Activated CD4-positive, alpha-beta T cell treated with anti-CD3 and anti-CD28 coated beads, Interleukin-2, amount 10 ng/mL, durations not matched to agents 24 days and 14 days (primary cell): ENCODE measurements around the gene PRKN. TPM values are rescaled to one million over a fixed set of nuclear protein-coding genes. Genes with fewer than 3 reads are reported as not detected.

Experiments used
- DNase-seq: peaks from one replicate; pipeline ENCODE4 v3.0.0; 2022
- H3K27ac Mint-ChIP-seq: one replicate; pipeline ENCODE4 v1.8.0; 2022; ENCODE audit warnings: mild to moderate bottlenecking, mixed read lengths
- H3K27me3 Mint-ChIP-seq: one replicate; pipeline ENCODE4 v1.8.0; 2022; ENCODE audit warnings: mixed read lengths
- H3K36me3 Mint-ChIP-seq: one replicate; pipeline ENCODE4 v1.8.0; 2022; ENCODE audit warnings: low read depth, mild to moderate bottlenecking, mixed read lengths
- H3K4me1 Mint-ChIP-seq: one replicate; pipeline ENCODE4 v1.8.0; 2021; ENCODE audit warnings: mixed read lengths
- H3K4me3 Mint-ChIP-seq: one replicate; pipeline ENCODE4 v1.8.0; 2022; ENCODE audit warnings: mild to moderate bottlenecking, moderate library complexity, mixed read lengths
- H3K9me3 Mint-ChIP-seq: one replicate; pipeline ENCODE4 v1.8.0; 2021; ENCODE audit warnings: mixed read lengths
- intact Hi-C: fragments of 100-400 bp; cut with micrococcal nuclease; formaldehyde crosslinking; loops from one replicate; pipeline ENCODE4 v1.15.1; 2023
- total RNA-seq: library from RNA; stranded (reverse); gene quantifications from 2 replicates; pipeline ENCODE4 v1.2.3, GENCODE V29; 2022

Gene PRKN
- total RNA-seq, 1 donor from 2014 or later: not detected

- intact Hi-C loops: no loop called here
- no peak overlapping the region for H3K27ac Mint-ChIP-seq
Measured at GRCh38 chr6:161792851-161793493, 934.6 kb downstream of the PRKN start.

GRCh38 chr6:161788531-161788930 lies 939.0 kb downstream of the PRKN start:
- H3K4me3 Mint-ChIP-seq: no peak overlapping the region
- H3K27me3 Mint-ChIP-seq: no peaks in the 10 kb centered on the region
- no peaks in the 10 kb centered on the region for H3K9me3 Mint-ChIP-seq
- DNase-seq: no peak
- H3K27ac Mint-ChIP-seq: no peak overlapping the region
- intact Hi-C loops: no loop called here
- no peaks in the 10 kb centered on the region for H3K4me1 Mint-ChIP-seq
- no peaks in the 10 kb centered on the region for H3K36me3 Mint-ChIP-seq

More at GRCh38 chr6:161792851-161793493, 934.6 kb downstream of the PRKN start:
- H3K4me1 Mint-ChIP-seq: no peaks in the 10 kb centered on the region
- no peaks in the 10 kb centered on the region for H3K36me3 Mint-ChIP-seq
- H3K9me3 Mint-ChIP-seq: no peaks in the 10 kb centered on the region
- no peak for DNase-seq
- no peaks in the 10 kb centered on the region for H3K27me3 Mint-ChIP-seq
- no peak overlapping the region for H3K4me3 Mint-ChIP-seq

GRCh38 chr6:161772176-161772575 lies 955.4 kb downstream of the PRKN start:
- Mint-ChIP-seq H3K9me3 (no peaks in the 10 kb centered on the region), H3K36me3 (no peaks in the 10 kb centered on the region), H3K27me3 (no peaks in the 10 kb centered on the region), H3K4me1 (no peaks in the 10 kb centered on the region), H3K27ac (no peak overlapping the region), H3K4me3 (no peak overlapping the region)
- intact Hi-C loops: no loop called here
- DNase-seq: no peak

GRCh38 chr6:161761966-161762365 lies 965.6 kb downstream of the PRKN start:
- Mint-ChIP-seq H3K36me3 (no peaks in the 10 kb centered on the region), H3K4me1 (no peaks in the 10 kb centered on the region), H3K9me3 (no peaks in the 10 kb centered on the region), H3K27me3 (no peaks in the 10 kb centered on the region), H3K27ac (no peak overlapping the region), H3K4me3 (no peak overlapping the region)
- no peak for DNase-seq
- intact Hi-C loops: no loop called here

GRCh38 chr6:161755080-161755479 lies 972.5 kb downstream of the PRKN start:
- intact Hi-C loops: no loop called here
- no peak for DNase-seq
- Mint-ChIP-seq H3K4me1 (no peaks in the 10 kb centered on the region), H3K4me3 (no peak overlapping the region), H3K36me3 (no peaks in the 10 kb centered on the region), H3K27me3 (no peaks in the 10 kb centered on the region), H3K27ac (no peak overlapping the region), H3K9me3 (no peaks in the 10 kb centered on the region)

DNA sequence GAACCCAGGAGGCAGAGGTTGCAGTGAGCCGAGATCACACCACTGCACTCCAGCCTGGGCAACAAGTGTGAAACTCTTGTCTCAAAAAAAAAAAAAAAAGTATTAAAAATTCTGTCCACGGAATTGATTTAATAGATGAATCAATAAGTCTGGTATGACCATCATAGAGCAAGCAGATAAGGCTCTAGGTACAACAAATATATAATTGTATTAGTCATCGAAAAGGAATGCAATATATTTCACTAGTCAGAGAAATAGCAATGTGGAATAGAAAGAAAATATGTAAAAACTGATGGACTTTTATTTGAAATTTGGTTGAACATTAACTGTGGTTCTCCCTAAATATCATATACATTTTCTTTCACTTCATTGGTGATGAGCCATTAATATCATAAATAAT lies 976.9 kb downstream of the PRKN start:
- intact Hi-C loops: no loop called here
- no peaks in the 10 kb centered on the region for H3K4me1 Mint-ChIP-seq
- no peaks in the 10 kb centered on the region for H3K9me3 Mint-ChIP-seq
- no peaks in the 10 kb centered on the region for H3K36me3 Mint-ChIP-seq
- H3K27ac Mint-ChIP-seq: no peak overlapping the region
- DNase-seq: no peak
- H3K27me3 Mint-ChIP-seq: no peaks in the 10 kb centered on the region
- no peak overlapping the region for H3K4me3 Mint-ChIP-seq

GRCh38 chr6:161749576-161749975 lies 978.0 kb downstream of the PRKN start:
- no peaks in the 10 kb centered on the region for H3K9me3 Mint-ChIP-seq
- DNase-seq: no peak
- no peaks in the 10 kb centered on the region for H3K36me3 Mint-ChIP-seq
- intact Hi-C loops: no loop called here
- H3K4me3 Mint-ChIP-seq: no peak overlapping the region
- H3K27me3 Mint-ChIP-seq: no peaks in the 10 kb centered on the region
- H3K4me1 Mint-ChIP-seq: no peaks in the 10 kb centered on the region
- no peak overlapping the region for H3K27ac Mint-ChIP-seq

DNA sequence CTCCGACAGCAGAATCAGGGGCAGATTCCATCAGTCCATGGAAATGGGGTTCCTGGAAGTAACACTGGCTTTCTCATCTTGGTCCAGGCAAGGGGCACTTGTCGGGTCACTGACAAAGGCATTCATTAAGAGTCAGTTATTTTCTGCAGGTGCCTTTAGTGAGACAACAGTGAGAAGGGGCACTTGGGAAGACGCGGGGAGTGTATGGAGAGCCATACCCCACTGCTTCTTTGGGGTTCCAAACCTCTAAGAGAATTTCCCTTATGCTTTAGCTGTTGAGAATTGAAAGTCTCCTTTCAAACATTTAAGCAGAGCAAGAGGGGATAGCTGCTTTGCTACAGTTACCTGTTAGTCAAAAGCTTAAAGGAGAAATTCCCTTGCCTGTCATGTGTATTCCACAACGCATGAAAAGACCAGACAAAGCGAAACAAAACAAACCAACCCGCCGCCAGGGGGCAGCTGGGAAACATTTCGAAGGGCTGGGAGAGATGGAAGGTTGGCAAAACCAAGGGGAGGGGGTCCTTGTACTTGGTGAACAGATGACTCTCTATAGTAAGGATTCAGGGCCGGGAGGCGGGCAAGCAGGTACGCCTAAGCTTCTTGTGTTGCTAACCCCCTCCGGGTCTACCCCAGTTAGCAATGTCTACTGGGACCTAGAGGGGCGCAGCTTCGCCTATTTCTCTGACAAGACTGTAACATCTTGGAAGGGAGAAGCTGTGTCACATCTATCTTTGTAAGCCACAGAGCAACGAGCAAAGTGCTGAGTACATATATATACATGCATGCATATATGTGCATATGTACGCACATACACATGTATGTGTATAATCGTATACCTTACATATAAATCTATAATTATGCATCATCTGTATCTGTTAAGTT lies 978.8 kb downstream of the PRKN start:
- Mint-ChIP-seq H3K4me1 (no peaks in the 10 kb centered on the region), H3K9me3 (no peaks in the 10 kb centered on the region), H3K27me3 (no peaks in the 10 kb centered on the region), H3K27ac (no peak overlapping the region), H3K36me3 (no peaks in the 10 kb centered on the region), H3K4me3 (no peak overlapping the region)
- intact Hi-C loops: no loop called here
- DNase-seq: peak; percentile 74

DNA sequence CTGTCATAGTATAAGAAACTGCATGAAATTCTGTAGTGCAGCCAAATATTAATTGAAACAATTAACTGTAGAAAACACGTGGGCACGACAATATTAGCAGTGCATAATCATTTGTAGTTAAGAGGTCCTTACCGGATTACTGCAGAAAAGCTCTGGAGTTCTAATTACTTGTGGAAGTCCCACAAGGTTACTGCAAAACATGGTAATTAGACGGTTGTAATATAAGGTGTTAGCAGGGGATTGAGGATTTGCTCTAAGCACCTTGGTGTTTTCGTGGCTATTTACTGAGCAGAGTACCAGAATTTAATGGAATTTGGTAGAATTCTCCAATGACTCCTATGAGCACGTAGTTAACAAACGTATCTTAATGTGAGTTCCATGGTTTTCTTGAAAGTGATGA lies 980.1 kb downstream of the PRKN start:
- no peaks in the 10 kb centered on the region for H3K9me3 Mint-ChIP-seq
- no peaks in the 10 kb centered on the region for H3K27me3 Mint-ChIP-seq
- no peak for DNase-seq
- no peaks in the 10 kb centered on the region for H3K4me1 Mint-ChIP-seq
- H3K36me3 Mint-ChIP-seq: no peaks in the 10 kb centered on the region
- intact Hi-C loops: no loop called here
- H3K4me3 Mint-ChIP-seq: no peak overlapping the region
- no peak overlapping the region for H3K27ac Mint-ChIP-seq

DNA sequence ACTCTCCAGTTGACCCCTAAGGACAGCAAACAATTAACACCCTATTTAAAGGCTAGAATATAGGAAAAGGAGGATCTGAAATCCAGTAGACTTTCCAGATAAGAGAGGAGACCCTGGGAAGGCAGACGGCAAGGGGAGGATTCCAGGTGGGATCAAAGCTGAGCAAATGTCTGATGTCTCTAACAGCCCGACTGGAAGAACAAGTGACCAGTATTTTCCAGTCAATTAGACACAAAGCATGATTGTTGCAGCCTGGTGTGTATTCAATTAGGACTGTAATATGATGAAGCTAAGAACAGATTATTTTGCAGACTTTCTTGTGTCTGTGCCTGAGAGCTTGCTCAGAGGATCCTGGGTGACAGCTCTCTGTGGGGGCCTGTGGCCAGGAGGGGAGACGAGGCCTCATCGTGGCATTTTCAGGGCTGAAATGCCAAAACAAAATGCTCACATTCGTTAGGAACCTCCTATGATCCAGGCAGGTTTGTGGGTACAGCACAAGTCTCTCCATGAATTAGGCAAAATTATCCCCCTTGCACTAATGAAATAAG lies 981.9 kb downstream of the PRKN start:
- no peak overlapping the region for H3K4me3 Mint-ChIP-seq
- intact Hi-C loops: no loop called here
- H3K36me3 Mint-ChIP-seq: no peaks in the 10 kb centered on the region
- no peaks in the 10 kb centered on the region for H3K4me1 Mint-ChIP-seq
- no peak for DNase-seq
- no peak overlapping the region for H3K27ac Mint-ChIP-seq
- H3K27me3 Mint-ChIP-seq: no peaks in the 10 kb centered on the region
- no peaks in the 10 kb centered on the region for H3K9me3 Mint-ChIP-seq

- Mint-ChIP-seq H3K4me1 (no peaks in the 10 kb centered on the region), H3K27ac (no peak overlapping the region), H3K4me3 (no peak overlapping the region), H3K36me3 (no peaks in the 10 kb centered on the region), H3K27me3 (no peaks in the 10 kb centered on the region), H3K9me3 (no peaks in the 10 kb centered on the region)
- DNase-seq: no peak
- intact Hi-C loops: no loop called here
Measured at GRCh38 chr6:161745128-161745527, 982.4 kb downstream of the PRKN start.

- no peaks in the 10 kb centered on the region for H3K9me3 Mint-ChIP-seq
- intact Hi-C loops: no loop called here
- no peak overlapping the region for H3K4me3 Mint-ChIP-seq
- no peak overlapping the region for H3K27ac Mint-ChIP-seq
- no peaks in the 10 kb centered on the region for H3K27me3 Mint-ChIP-seq
- no peaks in the 10 kb centered on the region for H3K36me3 Mint-ChIP-seq
- DNase-seq: no peak
- no peaks in the 10 kb centered on the region for H3K4me1 Mint-ChIP-seq
Measured at GRCh38 chr6:161744211-161745067, 983.1 kb downstream of the PRKN start.

GRCh38 chr6:161743509-161744178 lies 983.9 kb downstream of the PRKN start:
- Mint-ChIP-seq H3K27ac (no peak overlapping the region), H3K36me3 (no peaks in the 10 kb centered on the region), H3K9me3 (no peaks in the 10 kb centered on the region), H3K4me3 (no peak overlapping the region), H3K27me3 (no peaks in the 10 kb centered on the region), H3K4me1 (no peaks in the 10 kb centered on the region)
- DNase-seq: no peak
- intact Hi-C loops: no loop called here
